Skeletal muscle tissue (tissue), 4 donors: ENCODE data around the gene EXOSC7. TPM values are rescaled to one million over a fixed set of nuclear protein-coding genes. Genes with fewer than 3 reads are reported as not detected.
"Not testable (repeated sequence)": the region's sequence is repeated elsewhere in the genome, so short reads cannot be mapped to it uniquely, and the experiment has no call there.

ENCODE experiments used
- H3K27ac ChIP-seq: one replicate; pipeline ENCODE4 v1.7.0; 2013; ENCODE audit warnings: mild to moderate bottlenecking, low read depth, low read length, inconsistent platforms
- H3K27me3 ChIP-seq, 3 donors: one replicate each; pipeline ENCODE4 v1.7.0; 2013; ENCODE audit warnings: low read length in 3 of 3; ENCODE audit not compliant: control insufficient read depth in 3 of 3, insufficient read depth in 3 of 3
- H3K36me3 ChIP-seq, 3 donors: one replicate each; pipeline ENCODE4 v1.7.0; 2013; ENCODE audit warnings: low read length in 3 of 3; ENCODE audit not compliant: control insufficient read depth in 3 of 3, insufficient read depth in 3 of 3
- H3K4me1 ChIP-seq, 3 donors: one replicate each; pipeline ENCODE4 v1.7.0; 2013; ENCODE audit warnings: low read length in 3 of 3, mild to moderate bottlenecking in 3 of 3; ENCODE audit not compliant: control insufficient read depth in 3 of 3, insufficient read depth in 3 of 3
- H3K4me3 ChIP-seq, 3 donors: one replicate each; pipeline ENCODE4 v1.7.0; 2013; ENCODE audit warnings: low read length in 3 of 3
- H3K9ac ChIP-seq, 3 donors: one replicate each; pipeline ENCODE4 v1.7.0; 2013; ENCODE audit warnings: low read length in 3 of 3, mild to moderate bottlenecking in 3 of 3, moderate library complexity in 2 of 3, low read depth in 1 of 3
- H3K9me3 ChIP-seq, 3 donors: one replicate each; pipeline ENCODE4 v1.7.0; 2013; ENCODE audit warnings: low read length in 3 of 3; ENCODE audit not compliant: control insufficient read depth in 3 of 3
- total RNA-seq: library from RNA; depleted of rRNA; stranded (reverse); fragments of >200 nt; gene quantifications from one replicate; pipeline ENCODE4 v1.2.3, GENCODE V29; 2014
- donor health status: Osteomylitis.

EXOSC7 gene
- total RNA-seq, 1 donor from 2014 or later, result 36.0 TPM

GRCh38 chr3:45041666-45042065 is 65.6 kb downstream of the EXOSC7 start:
- Histone ChIP-seq H3K4me3 (no peak overlapping the region), H3K9me3 (no peaks in the 10 kb centered on the region), H3K36me3 (no peaks in the 10 kb centered on the region), H3K9ac (no peak overlapping the region), H3K27me3 (no peaks in the 10 kb centered on the region), H3K4me1 (peaks cover 3 to 6% (median 3%) of the 10 kb centered on the region in 3 donors), H3K27ac (no peak overlapping the region)

DNA sequence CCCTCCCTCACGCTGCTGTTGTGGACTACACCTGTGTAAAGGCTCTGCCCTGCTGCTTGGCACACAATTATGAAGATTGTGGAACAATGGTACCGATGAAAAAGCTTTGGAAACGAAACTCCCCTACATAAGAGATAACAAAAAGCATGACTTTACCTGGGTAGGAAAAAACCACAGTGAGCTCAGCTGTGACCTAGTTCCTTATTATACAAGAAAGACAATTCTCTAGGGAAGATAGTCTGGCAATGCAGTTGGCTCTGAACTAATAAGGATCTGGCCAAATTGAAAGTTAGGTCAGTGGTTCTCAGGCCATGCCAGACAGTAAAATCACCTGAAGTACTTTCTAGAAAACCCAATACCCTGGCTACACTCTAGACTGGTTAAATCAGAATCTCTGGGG is 66.1 kb downstream of the EXOSC7 start:
- Histone ChIP-seq H3K9me3 (no peaks in the 10 kb centered on the region), H3K27me3 (no peaks in the 10 kb centered on the region), H3K4me1 (peaks cover 2 to 3% (median 2%) of the 10 kb centered on the region in 3 donors), H3K27ac (no peak overlapping the region), H3K9ac (no peak overlapping the region), H3K36me3 (no peaks in the 10 kb centered on the region), H3K4me3 (no peak overlapping the region)

DNA sequence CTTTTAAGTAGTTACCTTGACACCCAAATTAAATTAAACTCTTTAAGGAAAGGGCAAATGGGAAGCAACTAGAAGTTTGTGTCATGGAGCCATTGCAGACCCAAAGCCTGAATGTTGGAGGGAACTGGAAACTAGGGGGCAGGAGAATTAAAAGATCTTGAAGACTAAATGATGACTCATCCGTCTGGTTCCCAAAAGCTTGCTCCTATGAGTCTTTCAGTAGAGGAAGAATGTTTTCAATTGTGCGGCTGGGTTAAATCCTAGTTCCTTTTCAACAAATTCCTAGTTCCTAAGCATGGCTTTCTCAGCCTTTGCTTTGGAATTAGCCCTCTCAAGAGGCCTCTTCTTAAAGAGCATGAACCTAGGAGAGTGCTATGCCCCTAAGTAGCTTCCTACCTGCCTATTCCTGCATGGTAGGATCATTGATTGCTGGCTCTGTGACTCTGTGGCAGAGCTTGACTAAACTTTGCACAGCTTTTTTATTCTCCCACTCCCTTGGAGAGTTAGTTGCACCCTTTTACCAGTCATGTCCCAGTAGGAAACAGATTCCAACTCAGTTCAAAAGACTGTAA is 67.8 kb downstream of the EXOSC7 start:
- Histone ChIP-seq H3K36me3 (no peaks in the 10 kb centered on the region), H3K4me1 (peaks cover 0 to 3% (median 0%) of the 10 kb centered on the region in 3 donors), H3K27me3 (no peaks in the 10 kb centered on the region), H3K9me3 (no peaks in the 10 kb centered on the region), H3K27ac (no peak overlapping the region), H3K4me3 (no peak overlapping the region), H3K9ac (no peak overlapping the region)

GRCh38 chr3:45048244-45048643 is 72.2 kb downstream of the EXOSC7 start:
- Histone ChIP-seq H3K9ac (no peak overlapping the region), H3K4me3 (no peak overlapping the region), H3K36me3 (no peaks in the 10 kb centered on the region), H3K4me1 (no peaks in the 10 kb centered on the region), H3K27me3 (no peaks in the 10 kb centered on the region), H3K27ac (no peak overlapping the region), H3K9me3 (no peaks in the 10 kb centered on the region)

DNA sequence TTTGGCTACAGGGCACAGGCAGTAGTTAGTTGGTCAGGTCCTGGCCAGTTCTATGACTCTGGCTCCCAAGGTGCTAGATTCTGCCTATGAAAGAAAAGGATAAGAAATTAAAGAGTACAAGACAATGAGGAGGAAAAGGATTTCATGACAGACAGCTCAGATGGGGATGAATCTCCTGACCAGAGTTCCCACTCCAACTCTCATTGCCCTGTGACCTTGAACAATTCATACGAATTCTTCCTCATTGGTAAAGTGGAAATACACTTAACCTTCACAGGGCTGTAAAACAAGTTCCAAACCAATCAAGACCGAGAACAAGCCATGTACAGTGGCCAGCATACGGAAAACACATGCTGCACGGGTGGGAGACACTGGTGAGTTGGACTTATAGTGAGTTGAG is 73.8 kb downstream of the EXOSC7 start:
- no peaks in the 10 kb centered on the region for H3K27me3 ChIP-seq
- H3K36me3 ChIP-seq, result no peaks in the 10 kb centered on the region
- peaks cover 0 to 7% (median 4%) of the 10 kb centered on the region in 3 donors for H3K4me1 ChIP-seq
- no peak overlapping the region for H3K27ac ChIP-seq
- no peak overlapping the region for H3K9ac ChIP-seq
- no peak overlapping the region for H3K4me3 ChIP-seq
- no peaks in the 10 kb centered on the region for H3K9me3 ChIP-seq

GRCh38 chr3:45051685-45052084 is 75.6 kb downstream of the EXOSC7 start:
- Histone ChIP-seq H3K4me3 (no peak overlapping the region), H3K9ac (no peak overlapping the region), H3K27me3 (no peaks in the 10 kb centered on the region), H3K27ac (no peak overlapping the region), H3K36me3 (no peaks in the 10 kb centered on the region), H3K9me3 (no peaks in the 10 kb centered on the region), H3K4me1 (peaks cover 5 to 17% (median 11%) of the 10 kb centered on the region in 3 donors)

DNA sequence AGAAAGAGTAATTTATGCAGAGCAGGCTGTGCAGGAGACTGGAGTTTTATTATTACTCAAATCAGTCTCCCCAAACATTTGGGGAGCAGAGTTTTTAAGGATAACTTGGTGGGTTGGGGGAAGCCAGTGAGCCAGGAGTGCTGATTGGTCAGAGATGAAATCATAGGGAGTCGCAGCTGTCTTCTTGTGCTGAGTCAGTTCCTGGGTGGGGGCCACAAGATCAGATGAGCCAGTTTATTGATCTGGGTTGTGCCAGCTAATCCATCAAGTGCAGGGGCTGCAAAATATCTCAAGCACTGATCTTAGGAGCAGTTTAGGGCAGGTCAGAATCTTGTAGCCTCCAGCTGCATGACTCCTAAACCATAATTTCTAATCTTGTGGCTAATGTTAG is 77.8 kb downstream of the EXOSC7 start:
- H3K27ac ChIP-seq, H3K9ac ChIP-seq, H3K9me3 ChIP-seq, H3K27me3 ChIP-seq, H3K36me3 ChIP-seq, H3K4me3 ChIP-seq: not testable (repeated sequence)
- H3K4me1 ChIP-seq, result peaks cover 8 to 27% (median 17%) of the 10 kb centered on the region in 3 donors

DNA sequence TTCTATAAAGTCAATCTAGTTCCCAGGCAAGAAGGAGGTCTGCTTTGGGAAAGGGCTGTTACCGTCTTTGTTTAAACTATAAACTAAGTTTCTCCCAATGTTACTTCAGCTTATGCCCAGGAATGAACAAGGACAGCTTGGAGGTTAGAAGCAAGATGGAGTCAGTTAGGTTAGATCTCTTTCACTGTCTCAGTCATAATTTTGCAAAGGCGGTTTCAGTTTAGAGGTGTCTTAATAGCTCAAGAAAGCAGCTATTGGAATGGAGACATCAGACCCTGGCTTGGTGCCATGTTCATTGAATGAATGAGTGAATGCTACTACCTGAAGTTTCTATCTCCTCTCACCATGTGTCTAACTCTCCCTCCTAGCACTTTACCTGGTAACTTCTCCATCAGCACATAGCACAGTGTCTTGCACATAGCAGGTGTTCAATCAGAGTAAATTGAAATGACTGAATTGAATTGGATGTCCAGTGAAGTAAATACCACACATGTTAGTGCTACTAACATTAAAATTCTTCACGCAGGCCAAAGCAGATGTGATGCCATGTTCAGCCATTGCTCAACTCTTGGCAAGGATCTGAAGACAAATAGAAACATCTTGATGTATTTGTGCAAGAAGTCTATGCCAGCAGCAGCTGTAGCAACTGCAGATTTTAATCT is 78.3 kb downstream of the EXOSC7 start:
- peaks cover 8 to 27% (median 17%) of the 10 kb centered on the region in 3 donors for H3K4me1 ChIP-seq

GRCh38 chr3:45055032-45055410 is 79.0 kb downstream of the EXOSC7 start:
- no peak overlapping the region for H3K27ac ChIP-seq
- no peaks in the 10 kb centered on the region for H3K9me3 ChIP-seq
- no peaks in the 10 kb centered on the region for H3K27me3 ChIP-seq
- peaks cover 8 to 27% (median 17%) of the 10 kb centered on the region in 3 donors for H3K4me1 ChIP-seq
- no peak overlapping the region for H3K4me3 ChIP-seq
- H3K9ac ChIP-seq, result no peak overlapping the region
- H3K36me3 ChIP-seq, result no peaks in the 10 kb centered on the region

More for the DNA sequence above, 78.3 kb downstream of the EXOSC7 start:
- Histone ChIP-seq H3K36me3 (no peaks in the 10 kb centered on the region), H3K9ac (no peak overlapping the region), H3K4me3 (no peak overlapping the region), H3K9me3 (no peaks in the 10 kb centered on the region), H3K27me3 (no peaks in the 10 kb centered on the region), H3K27ac (no peak overlapping the region)

DNA sequence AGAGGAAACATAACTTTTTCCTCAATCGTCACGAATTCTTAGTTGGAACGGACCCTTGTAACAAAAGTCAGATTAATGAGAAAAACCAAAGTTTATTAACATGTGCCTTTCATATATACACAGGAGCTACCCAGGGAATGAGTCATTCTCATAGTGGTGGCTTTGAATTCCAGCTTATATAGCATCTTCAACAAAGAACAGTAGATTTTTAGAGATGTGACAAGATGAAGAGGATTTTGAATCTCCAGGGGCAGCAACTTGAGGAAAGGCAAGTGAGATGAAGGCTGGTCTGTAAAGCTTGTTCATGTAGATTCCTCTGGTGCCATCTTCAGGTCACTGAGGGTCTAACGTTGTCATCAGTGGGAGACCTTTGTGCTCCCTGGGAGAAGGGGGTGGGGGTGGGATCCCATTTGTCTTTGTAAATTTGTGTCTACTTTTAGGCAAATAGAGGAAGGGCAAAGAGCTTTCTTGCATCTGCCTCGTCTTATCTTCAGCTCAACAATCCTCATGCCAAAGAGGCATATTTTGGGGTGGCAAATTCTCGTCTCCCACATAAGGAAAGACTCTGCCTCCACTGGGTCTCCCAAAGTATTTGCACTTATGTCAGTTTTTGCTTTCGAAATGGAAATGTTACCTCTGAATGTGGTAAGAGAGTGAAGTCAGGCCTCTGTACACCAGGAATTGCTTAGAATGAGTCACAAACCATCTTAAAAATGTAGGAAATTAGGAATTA is 79.5 kb downstream of the EXOSC7 start:
- Histone ChIP-seq H3K36me3 (no peaks in the 10 kb centered on the region), H3K4me3 (no peak overlapping the region), H3K27ac (no peak overlapping the region), H3K27me3 (no peaks in the 10 kb centered on the region), H3K9me3 (no peaks in the 10 kb centered on the region), H3K4me1 (peaks cover 8 to 27% (median 17%) of the 10 kb centered on the region in 3 donors), H3K9ac (no peak overlapping the region)
